ENCODE measurements around the gene SLC7A10.

- no peak for TF ChIP-seq CTCF (IDR thresholded peaks at IDR 0.05; ENCODE audit: low read depth, low read length)
- no peak for TF ChIP-seq EZH2phosphoT487 (IDR thresholded peaks at IDR 0.05; ENCODE audit: low read depth)
Measured at GRCh38 chr19:33256261-33256660, 30.6 kb upstream of the SLC7A10 start.

All from OCI-LY3 (cell line).